ENCODE measurements around the gene ACBD7.
A peak's percentile ranks its signal among the peaks of the same experiment; 100 is the strongest.

Gene ACBD7

GRCh38 chr10:15088428-15089261, at the start of gene ACBD7:
Gene ACBD7, minus strand, starts transcription at chr10:15088776. Its CDS starts 48 bp downstream, at chr10:15088728.
- peak; percentile 83 for DNase-seq
- in situ Hi-C loops (cut with HindIII; ENCODE audit: low pct_ligation_motif_present, low pct_unique_long_range_greater_than_20kb, low sequenced_read_pairs) = no loop called here

GRCh38 chr10:15137636-15138035, 49.1 kb upstream of the ACBD7 start:
- no peak for DNase-seq
- in situ Hi-C loops (cut with HindIII; ENCODE audit: low pct_ligation_motif_present, low pct_unique_long_range_greater_than_20kb, low sequenced_read_pairs) = no loop called here

GRCh38 chr10:15137036-15137359, 48.4 kb upstream of the ACBD7 start:
- DNase-seq = no peak
- in situ Hi-C loops (cut with HindIII; ENCODE audit: low pct_ligation_motif_present, low pct_unique_long_range_greater_than_20kb, low sequenced_read_pairs) = no loop called here

GRCh38 chr10:15136129-15137035, 47.8 kb upstream of the ACBD7 start:
- DNase-seq = no peak
- in situ Hi-C loops (cut with HindIII; ENCODE audit: low pct_ligation_motif_present, low pct_unique_long_range_greater_than_20kb, low sequenced_read_pairs) = no loop called here

- in situ Hi-C loops (cut with HindIII; ENCODE audit: low pct_ligation_motif_present, low pct_unique_long_range_greater_than_20kb, low sequenced_read_pairs) = no loop called here
- no peak for DNase-seq
These were observed 42.8 kb upstream of the ACBD7 start for GRCh38 chr10:15131330-15131729.

GRCh38 chr10:15124908-15125307, 36.3 kb upstream of the ACBD7 start:
- in situ Hi-C loops (cut with HindIII; ENCODE audit: low pct_ligation_motif_present, low pct_unique_long_range_greater_than_20kb, low sequenced_read_pairs) = no loop called here

GRCh38 chr10:15124190-15124589, 35.6 kb upstream of the ACBD7 start:
- DNase-seq = no peak
- in situ Hi-C loops (cut with HindIII; ENCODE audit: low pct_ligation_motif_present, low pct_unique_long_range_greater_than_20kb, low sequenced_read_pairs) = no loop called here

More at GRCh38 chr10:15124908-15125307, 36.3 kb upstream of the ACBD7 start:
- DNase-seq = no peak

GRCh38 chr10:15123749-15124184, 35.2 kb upstream of the ACBD7 start:
- DNase-seq = no peak

GRCh38 chr10:15122477-15123030, 34.0 kb upstream of the ACBD7 start:
- DNase-seq = no peak
- in situ Hi-C loops (cut with HindIII; ENCODE audit: low pct_ligation_motif_present, low pct_unique_long_range_greater_than_20kb, low sequenced_read_pairs) = no loop called here

More at GRCh38 chr10:15123749-15124184, 35.2 kb upstream of the ACBD7 start:
- in situ Hi-C loops (cut with HindIII; ENCODE audit: low pct_ligation_motif_present, low pct_unique_long_range_greater_than_20kb, low sequenced_read_pairs) = no loop called here

GRCh38 chr10:15121707-15122106, 33.1 kb upstream of the ACBD7 start:
- in situ Hi-C loops (cut with HindIII; ENCODE audit: low pct_ligation_motif_present, low pct_unique_long_range_greater_than_20kb, low sequenced_read_pairs) = no loop called here
- no peak for DNase-seq

GRCh38 chr10:15120523-15120922, 31.9 kb upstream of the ACBD7 start:
- in situ Hi-C loops (cut with HindIII; ENCODE audit: low pct_ligation_motif_present, low pct_unique_long_range_greater_than_20kb, low sequenced_read_pairs) = no loop called here
- no peak for DNase-seq

GRCh38 chr10:15118615-15119014, 30.0 kb upstream of the ACBD7 start:
- in situ Hi-C loops (cut with HindIII; ENCODE audit: low pct_ligation_motif_present, low pct_unique_long_range_greater_than_20kb, low sequenced_read_pairs) = no loop called here
- no peak for DNase-seq

GRCh38 chr10:15116225-15116624, 27.6 kb upstream of the ACBD7 start:
- no peak for DNase-seq
- in situ Hi-C loops (cut with HindIII; ENCODE audit: low pct_ligation_motif_present, low pct_unique_long_range_greater_than_20kb, low sequenced_read_pairs) = no loop called here

- in situ Hi-C loops (cut with HindIII; ENCODE audit: low pct_ligation_motif_present, low pct_unique_long_range_greater_than_20kb, low sequenced_read_pairs) = no loop called here
- DNase-seq = no peak
These were observed 25.2 kb upstream of the ACBD7 start for GRCh38 chr10:15113766-15114165.

GRCh38 chr10:15112657-15113056, 24.1 kb upstream of the ACBD7 start:
- in situ Hi-C loops (cut with HindIII; ENCODE audit: low pct_ligation_motif_present, low pct_unique_long_range_greater_than_20kb, low sequenced_read_pairs) = no loop called here
- DNase-seq = no peak

- in situ Hi-C loops (cut with HindIII; ENCODE audit: low pct_ligation_motif_present, low pct_unique_long_range_greater_than_20kb, low sequenced_read_pairs) = no loop called here
- peak; percentile 62 for DNase-seq
These were observed 17.9 kb upstream of the ACBD7 start for GRCh38 chr10:15106352-15107013.

- no peak for DNase-seq
- in situ Hi-C loops (cut with HindIII; ENCODE audit: low pct_ligation_motif_present, low pct_unique_long_range_greater_than_20kb, low sequenced_read_pairs) = no loop called here
These were observed 14.9 kb upstream of the ACBD7 start for GRCh38 chr10:15103513-15103912.

- in situ Hi-C loops (cut with HindIII; ENCODE audit: low pct_ligation_motif_present, low pct_unique_long_range_greater_than_20kb, low sequenced_read_pairs) = no loop called here
- no peak for DNase-seq
These were observed 11.3 kb upstream of the ACBD7 start for GRCh38 chr10:15099886-15100285.
